Activated B cell treated with CpG ODN at 0.5 μM for 24 hours (primary cell): Measurements from ENCODE around the gene SPOCK1. TPM values are rescaled to one million over a fixed set of nuclear protein-coding genes. Genes with fewer than 3 reads are reported as not detected.

ENCODE experiments used
- ATAC-seq: fragments of 200-7000 bp; cut with Tn5 transposase; one replicate; pipeline ENCODE4 v1.10.0; 2021; ENCODE audit warnings: low read depth, mild to moderate bottlenecking, moderate library complexity
- CTCF ChIA-PET: fragments of 350-600 bp; sonication (Branson Sonifier 250); formaldehyde crosslinking; loops from one replicate; lab custom pipeline; 2021; ENCODE audit warnings: antibody characterized with exemption; lab: Charles Lee
- POLR2A ChIA-PET: fragments of 350-600 bp; sonication (Branson Sonifier 250); formaldehyde crosslinking; loops from one replicate; lab custom pipeline; 2021; ENCODE audit warnings: antibody characterized with exemption; lab: Charles Lee
- DNase-seq: peaks from one replicate; pipeline ENCODE4 v3.0.0; 2022
- H3K27ac Mint-ChIP-seq: one replicate; pipeline ENCODE4 v1.8.0; 2020; ENCODE audit warnings: mixed read lengths
- H3K27me3 Mint-ChIP-seq: one replicate; pipeline ENCODE4 v1.8.0; 2021; ENCODE audit warnings: mixed read lengths
- H3K36me3 Mint-ChIP-seq: one replicate; pipeline ENCODE4 v1.8.0; 2021; ENCODE audit warnings: low read depth, mixed read lengths
- H3K4me1 Mint-ChIP-seq: one replicate; pipeline ENCODE4 v1.8.0; 2021; ENCODE audit warnings: mixed read lengths
- H3K4me3 Mint-ChIP-seq: one replicate; pipeline ENCODE4 v1.8.0; 2020; ENCODE audit warnings: mild to moderate bottlenecking, mixed read lengths
- H3K9me3 Mint-ChIP-seq: one replicate; pipeline ENCODE4 v1.8.0; 2020; ENCODE audit warnings: mixed read lengths
- intact Hi-C: fragments of 100-400 bp; cut with micrococcal nuclease; formaldehyde crosslinking; loops from one replicate; pipeline ENCODE4 v1.15.1; 2024
- total RNA-seq: library from RNA; stranded (reverse); gene quantifications from 2 replicates; pipeline ENCODE4 v1.2.3, GENCODE V29; 2022
- TF ChIP-seq, protein P1 (sequence below): fragments of 200-600 bp; IDR thresholded peaks from one replicate; pipeline ENCODE4 v1.8.0; 2022; ENCODE audit warnings: antibody characterized with exemption, mild to moderate bottlenecking

SPOCK1 gene
- total RNA-seq, 1 donor from 2014 or later: not detected

DNA sequence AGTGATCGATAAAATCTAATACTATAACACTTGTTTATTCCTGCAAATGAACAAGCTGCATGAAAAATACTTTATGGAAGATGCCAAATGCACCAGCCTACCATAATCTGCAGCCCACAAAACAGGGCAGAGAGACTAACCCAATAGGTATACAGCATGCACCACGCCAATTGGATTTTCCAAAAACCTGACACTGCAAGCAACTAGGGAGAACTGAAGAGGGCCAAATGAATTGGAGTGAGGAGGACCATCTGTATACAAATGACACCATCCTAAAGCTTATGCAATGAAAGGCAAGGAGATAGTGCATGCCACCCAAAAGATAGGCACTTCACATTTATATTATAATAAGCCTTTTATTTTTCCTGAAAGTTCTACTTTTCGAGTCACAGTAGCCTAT lies 100.4 kb downstream of the SPOCK1 start:
- intact Hi-C loops: no loop called here
- H3K4me3 Mint-ChIP-seq: no peak overlapping the region
- no peak for DNase-seq
- POLR2A ChIA-PET: no interaction called here
- no peaks in the 10 kb centered on the region for H3K4me1 Mint-ChIP-seq
- H3K27me3 Mint-ChIP-seq: no peaks in the 10 kb centered on the region
- H3K27ac Mint-ChIP-seq: no peak overlapping the region
- CTCF ChIA-PET: no interaction called here
- TF ChIP-seq, protein P1, sequence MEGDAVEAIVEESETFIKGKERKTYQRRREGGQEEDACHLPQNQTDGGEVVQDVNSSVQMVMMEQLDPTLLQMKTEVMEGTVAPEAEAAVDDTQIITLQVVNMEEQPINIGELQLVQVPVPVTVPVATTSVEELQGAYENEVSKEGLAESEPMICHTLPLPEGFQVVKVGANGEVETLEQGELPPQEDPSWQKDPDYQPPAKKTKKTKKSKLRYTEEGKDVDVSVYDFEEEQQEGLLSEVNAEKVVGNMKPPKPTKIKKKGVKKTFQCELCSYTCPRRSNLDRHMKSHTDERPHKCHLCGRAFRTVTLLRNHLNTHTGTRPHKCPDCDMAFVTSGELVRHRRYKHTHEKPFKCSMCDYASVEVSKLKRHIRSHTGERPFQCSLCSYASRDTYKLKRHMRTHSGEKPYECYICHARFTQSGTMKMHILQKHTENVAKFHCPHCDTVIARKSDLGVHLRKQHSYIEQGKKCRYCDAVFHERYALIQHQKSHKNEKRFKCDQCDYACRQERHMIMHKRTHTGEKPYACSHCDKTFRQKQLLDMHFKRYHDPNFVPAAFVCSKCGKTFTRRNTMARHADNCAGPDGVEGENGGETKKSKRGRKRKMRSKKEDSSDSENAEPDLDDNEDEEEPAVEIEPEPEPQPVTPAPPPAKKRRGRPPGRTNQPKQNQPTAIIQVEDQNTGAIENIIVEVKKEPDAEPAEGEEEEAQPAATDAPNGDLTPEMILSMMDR: no peak
- no peaks in the 10 kb centered on the region for H3K36me3 Mint-ChIP-seq
- no peak for ATAC-seq
- H3K9me3 Mint-ChIP-seq: no peaks in the 10 kb centered on the region

DNA sequence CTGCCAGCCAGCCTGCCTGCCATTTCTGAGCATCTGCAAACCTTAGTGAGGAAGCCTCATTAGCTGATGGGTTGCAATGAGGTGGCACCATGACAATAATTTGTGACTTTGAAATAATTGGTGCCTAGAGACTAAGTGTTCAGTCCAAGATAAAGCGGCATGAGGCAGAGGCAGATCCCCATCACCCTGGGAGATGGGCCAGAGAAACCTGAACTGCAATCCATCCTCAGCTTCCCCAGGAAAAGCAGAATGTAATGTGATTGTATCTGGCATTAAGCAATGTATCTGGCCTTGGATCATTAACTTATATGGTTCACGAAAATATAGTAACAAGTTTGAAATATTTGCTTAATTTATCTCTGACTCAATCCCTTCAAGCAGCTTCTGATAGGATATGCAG lies 101.0 kb downstream of the SPOCK1 start:
- TF ChIP-seq, protein P1: no peak
- intact Hi-C loops: no loop called here
- no peaks in the 10 kb centered on the region for H3K27me3 Mint-ChIP-seq
- no peaks in the 10 kb centered on the region for H3K4me1 Mint-ChIP-seq
- no peak overlapping the region for H3K4me3 Mint-ChIP-seq
- H3K27ac Mint-ChIP-seq: no peak overlapping the region
- DNase-seq (no peak), ATAC-seq (no peak)
- CTCF ChIA-PET: no interaction called here
- no peaks in the 10 kb centered on the region for H3K9me3 Mint-ChIP-seq
- no peaks in the 10 kb centered on the region for H3K36me3 Mint-ChIP-seq
- POLR2A ChIA-PET: no interaction called here

DNA sequence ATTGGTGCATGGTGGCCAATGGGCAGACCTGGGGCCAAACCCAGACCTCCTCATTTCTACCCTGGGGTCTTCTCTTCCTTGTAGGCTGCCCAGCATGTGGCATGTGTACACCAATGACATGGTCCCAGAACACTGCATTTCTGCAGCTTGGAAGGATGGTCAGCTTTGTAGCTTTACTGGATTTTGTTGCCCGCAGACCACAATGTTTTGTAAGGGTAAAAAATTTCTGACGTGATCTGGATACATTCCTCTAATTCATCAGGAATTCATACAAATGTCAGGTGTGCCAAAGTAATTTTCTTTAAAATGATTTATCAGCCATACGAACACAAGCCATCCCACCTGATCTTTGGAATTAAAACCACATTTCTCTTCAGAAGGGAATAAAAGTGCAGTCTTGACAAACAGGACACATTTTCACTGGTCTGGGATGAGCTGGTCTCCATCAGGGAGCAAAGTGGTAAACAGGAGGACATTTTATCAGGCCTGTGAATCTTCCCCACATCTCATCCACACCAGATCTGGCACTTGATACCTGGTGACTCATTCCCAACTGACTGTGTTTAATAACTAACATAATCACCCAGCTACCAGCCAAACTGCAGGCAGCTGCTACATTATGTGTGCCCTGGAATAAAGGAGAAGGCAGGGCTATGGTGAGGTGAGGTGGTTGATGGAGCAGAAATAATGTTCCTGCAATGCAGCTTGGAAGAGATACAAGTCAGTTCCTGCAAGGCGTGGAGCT lies 103.9 kb downstream of the SPOCK1 start:
- POLR2A ChIA-PET: no interaction called here
- Mint-ChIP-seq H3K4me3 (no peak overlapping the region), H3K27ac (no peak overlapping the region), H3K4me1 (no peaks in the 10 kb centered on the region), H3K36me3 (no peaks in the 10 kb centered on the region), H3K27me3 (no peaks in the 10 kb centered on the region), H3K9me3 (no peaks in the 10 kb centered on the region)
- ATAC-seq (no peak), DNase-seq (no peak)
- TF ChIP-seq, protein P1: no peak
- CTCF ChIA-PET: no interaction called here
- intact Hi-C loops: no loop called here

GRCh38 chr5:137394380-137394779 lies 104.7 kb downstream of the SPOCK1 start:
- no peak overlapping the region for H3K27ac Mint-ChIP-seq
- no peak overlapping the region for H3K4me3 Mint-ChIP-seq
- ChIA-PET POLR2A (no interaction called here), CTCF (no interaction called here)
- no peaks in the 10 kb centered on the region for H3K36me3 Mint-ChIP-seq
- DNase-seq (no peak), ATAC-seq (no peak)
- H3K9me3 Mint-ChIP-seq: no peaks in the 10 kb centered on the region
- H3K4me1 Mint-ChIP-seq: no peaks in the 10 kb centered on the region
- TF ChIP-seq, protein P1: no peak
- no peaks in the 10 kb centered on the region for H3K27me3 Mint-ChIP-seq
- intact Hi-C loops: no loop called here

DNA sequence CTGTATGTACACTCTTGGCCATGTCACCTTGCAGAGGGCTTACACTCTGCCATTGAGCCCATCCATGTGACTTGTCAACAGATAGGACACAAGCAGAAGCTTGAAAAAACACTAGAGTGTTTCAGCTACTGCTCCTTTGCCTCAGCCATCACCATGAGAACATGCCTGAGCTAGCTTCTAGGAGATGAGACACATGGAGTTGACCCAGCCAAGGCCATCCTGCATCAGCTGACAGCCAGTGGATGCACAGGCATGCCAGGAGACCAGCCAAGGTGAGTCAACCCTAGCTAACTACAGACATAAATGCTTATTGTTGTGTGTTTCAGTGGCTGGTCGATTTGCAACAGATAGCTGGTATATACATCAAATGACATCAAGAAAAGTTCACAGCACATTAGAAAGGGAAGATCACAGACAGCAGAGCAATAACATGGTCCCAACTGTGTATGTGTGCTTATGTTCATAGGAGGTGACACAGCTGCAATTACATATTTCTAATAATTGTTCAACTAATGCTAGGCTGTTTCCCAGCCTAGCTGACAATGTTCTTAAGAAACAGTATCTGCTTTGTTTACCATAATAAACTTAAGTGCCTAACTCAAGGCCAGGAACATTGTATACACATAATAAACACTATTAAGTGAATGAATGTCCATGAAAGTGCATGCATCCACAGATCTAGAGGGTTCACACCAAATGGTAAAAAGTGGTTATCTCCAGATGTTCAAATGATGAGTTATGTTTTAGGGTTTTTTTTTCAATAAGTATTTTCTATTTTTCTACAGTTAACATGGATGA lies 105.7 kb downstream of the SPOCK1 start:
- POLR2A ChIA-PET: no interaction called here
- no peak overlapping the region for H3K4me3 Mint-ChIP-seq
- no peaks in the 10 kb centered on the region for H3K4me1 Mint-ChIP-seq
- CTCF ChIA-PET: no interaction called here
- TF ChIP-seq, protein P1: no peak
- no peaks in the 10 kb centered on the region for H3K9me3 Mint-ChIP-seq
- intact Hi-C loops: no loop called here
- ATAC-seq (no peak), DNase-seq (no peak)
- H3K36me3 Mint-ChIP-seq: no peaks in the 10 kb centered on the region
- H3K27me3 Mint-ChIP-seq: no peaks in the 10 kb centered on the region
- H3K27ac Mint-ChIP-seq: no peak overlapping the region
